ENCODE measurements around the gene PIEZO1. TPM values are rescaled to one million over a fixed set of nuclear protein-coding genes. Genes with fewer than 3 reads are reported as not detected.
"Not testable (repeated sequence)": the region's sequence is repeated elsewhere in the genome, so short reads cannot be mapped to it uniquely, and the experiment has no call there.

Gene PIEZO1
- polyA plus RNA-seq, 1 of the 3 experiments (the other 2 are of a cell fraction): 184 TPM

- H2AFZ ChIP-seq (ENCODE audit: low read depth): no peak overlapping the region
- no peaks in the 10 kb centered on the region for H3K9me3 ChIP-seq
- no peaks in the 10 kb centered on the region for H3K79me2 ChIP-seq (ENCODE audit: insufficient read depth)
- ChIA-PET CTCF (interaction anchor here (1.2 kb wide), 2 partner anchors 9 to 342 kb away, joined by 3 read pairs; no protein-coding TSS in a partner anchor), POLR2A (no interaction called here)
- TF ChIP-seq NFIC (IDR thresholded peaks at IDR 0.05; ENCODE audit: borderline replicate concordance) (no peak), MEF2A (IDR thresholded peaks at IDR 0.05; ENCODE audit: borderline replicate concordance, low read depth) (no peak), TAF1 (IDR thresholded peaks at IDR 0.05; ENCODE audit: borderline replicate concordance, low read depth, low read length) (no peak), ELF1 (IDR thresholded peaks at IDR 0.05) (no peak), GABPA (IDR thresholded peaks at IDR 0.05; ENCODE audit: low read depth) (no peak), RFX5 (IDR thresholded peaks at IDR 0.05; ENCODE audit: low read length) (no peak), CTCF (IDR thresholded peaks at IDR 0.05) (no peak), MXI1 (IDR thresholded peaks at IDR 0.05; ENCODE audit: low read depth, low read length) (no peak), MAX (IDR thresholded peaks at IDR 0.05; ENCODE audit: low read depth) (no peak), IRF3 (IDR thresholded peaks at IDR 0.05; ENCODE audit: low read depth, low read length) (no peak)
- no peaks in the 10 kb centered on the region for H3K9me2 ChIP-seq
- no peak overlapping the region for H3K27ac ChIP-seq (ENCODE audit: low read depth in 2 of 2, low read length in 1 of 2)
- no peak overlapping the region for H3K4me3 ChIP-seq (ENCODE audit: low read depth in 2 of 2, low read length in 1 of 2)
- H4K20me1 ChIP-seq (ENCODE audit: insufficient read depth): no peaks in the 10 kb centered on the region
- no peaks in the 10 kb centered on the region for H3K4me1 ChIP-seq (ENCODE audit: control insufficient read depth in 1 of 2, insufficient read depth in 2 of 2, low read depth in 1 of 2, low read length in 1 of 2)
- H3K36me3 ChIP-seq (replicated peaks in 1 of 2; ENCODE audit: control insufficient read depth in 1 of 2, insufficient read depth in 2 of 2, low read length in 1 of 2): peaks cover 0 to 19% of the 10 kb centered on the region in 2 experiments
- no peak for DNase-seq
- no CpG with 5 or more reads among the region's 12 CpGs for WGBS (ENCODE audit: low lambda C conversion rate)
- H3F3A ChIP-seq (replicated peaks; ENCODE audit: insufficient read depth): no peaks in the 10 kb centered on the region
- no peak overlapping the region for H3K9ac ChIP-seq
- no peaks in the 10 kb centered on the region for H3K27me3 ChIP-seq (ENCODE audit: insufficient read depth)
- H3K4me2 ChIP-seq: no peak overlapping the region
Observed at GRCh38 chr16:88825146-88825545, 40.1 kb upstream of the PIEZO1 start.

- no peak for DNase-seq
- no peak overlapping the region for H3K9ac ChIP-seq
- no peak overlapping the region for H3K27ac ChIP-seq (ENCODE audit: low read depth in 2 of 2, low read length in 1 of 2)
- no peaks in the 10 kb centered on the region for H4K20me1 ChIP-seq (ENCODE audit: insufficient read depth)
- H3K79me2 ChIP-seq (ENCODE audit: insufficient read depth): no peaks in the 10 kb centered on the region
- CTCF ChIA-PET: interaction anchor here (1.2 kb wide), 2 partner anchors 9 to 343 kb away, joined by 3 read pairs; no protein-coding TSS in a partner anchor
- POLR2A ChIA-PET: no interaction called here
- H3K4me2 ChIP-seq: no peak overlapping the region
- no peaks in the 10 kb centered on the region for H3K4me1 ChIP-seq (ENCODE audit: control insufficient read depth in 1 of 2, insufficient read depth in 2 of 2, low read depth in 1 of 2, low read length in 1 of 2)
- TF ChIP-seq GABPA (IDR thresholded peaks at IDR 0.05; ENCODE audit: low read depth) (no peak), RAD21 (IDR thresholded peaks at IDR 0.05; ENCODE audit: low read length) (no peak), RFX5 (IDR thresholded peaks at IDR 0.05; ENCODE audit: low read length) (no peak), FOXM1 (IDR thresholded peaks at IDR 0.05; ENCODE audit: low read depth) (no peak), TAF1 (IDR thresholded peaks at IDR 0.05; ENCODE audit: borderline replicate concordance, low read depth, low read length) (no peak), RXRA (IDR thresholded peaks at IDR 0.05; ENCODE audit: borderline replicate concordance, low read depth) (no peak), MXI1 (IDR thresholded peaks at IDR 0.05; ENCODE audit: low read depth, low read length) (no peak)
- H3K36me3 ChIP-seq (replicated peaks in 1 of 2; ENCODE audit: control insufficient read depth in 1 of 2, insufficient read depth in 2 of 2, low read length in 1 of 2): peaks cover 0 to 19% of the 10 kb centered on the region in 2 experiments
- H3F3A ChIP-seq (replicated peaks; ENCODE audit: insufficient read depth): no peaks in the 10 kb centered on the region
- H3K4me3 ChIP-seq (ENCODE audit: low read depth in 2 of 2, low read length in 1 of 2): no peak overlapping the region
- no peaks in the 10 kb centered on the region for H3K9me3 ChIP-seq
- no peak overlapping the region for H2AFZ ChIP-seq (ENCODE audit: low read depth)
- 91% methylated on average over 13 of the region's 33 CpGs for WGBS (ENCODE audit: low lambda C conversion rate)
- H3K27me3 ChIP-seq (ENCODE audit: insufficient read depth): no peaks in the 10 kb centered on the region
- no peaks in the 10 kb centered on the region for H3K9me2 ChIP-seq
Observed at GRCh38 chr16:88824256-88825077, 39.4 kb upstream of the PIEZO1 start.

GRCh38 chr16:88823646-88824045 lies 38.6 kb upstream of the PIEZO1 start:
- peaks cover 0 to 19% of the 10 kb centered on the region in 2 experiments for H3K36me3 ChIP-seq (replicated peaks in 1 of 2; ENCODE audit: control insufficient read depth in 1 of 2, insufficient read depth in 2 of 2, low read length in 1 of 2)
- H3K4me3 ChIP-seq (ENCODE audit: low read depth in 2 of 2, low read length in 1 of 2); POLR2A ChIA-PET; H3K9me2 ChIP-seq; H3F3A ChIP-seq (replicated peaks; ENCODE audit: insufficient read depth); H3K4me1 ChIP-seq (ENCODE audit: control insufficient read depth in 1 of 2, insufficient read depth in 2 of 2, low read depth in 1 of 2, low read length in 1 of 2); H3K9me3 ChIP-seq; H3K27me3 ChIP-seq (ENCODE audit: insufficient read depth); H4K20me1 ChIP-seq (ENCODE audit: insufficient read depth); H3K9ac ChIP-seq; H2AFZ ChIP-seq (ENCODE audit: low read depth); H3K27ac ChIP-seq (ENCODE audit: low read depth in 2 of 2, low read length in 1 of 2); DNase-seq; H3K4me2 ChIP-seq; H3K79me2 ChIP-seq (ENCODE audit: insufficient read depth): not testable (repeated sequence)
- 97% methylated on average over 24 of the region's 31 CpGs for WGBS (ENCODE audit: low lambda C conversion rate)
- CTCF ChIA-PET: interaction anchor here (0.6 kb wide), 1 partner anchor 57 kb away, joined by 3 read pairs; no protein-coding TSS in a partner anchor

All from SK-N-SH (cell line).